Karpas-422 (cell line): ENCODE data around the gene COPZ2. TPM values are rescaled to one million over a fixed set of nuclear protein-coding genes. Genes with fewer than 3 reads are reported as not detected.
"Not testable (repeated sequence)": the region's sequence is repeated elsewhere in the genome, so short reads cannot be mapped to it uniquely, and the experiment has no call there.

Experiments
- DNase-seq: peaks from one replicate; pipeline ENCODE4 v3.0.0-alpha.2; 2015
- H2AFZ ChIP-seq: fragments of 200-600 bp; sonication (generic); 2 replicates; pipeline ENCODE4 v1.6.1; 2014; ENCODE audit warnings: antibody characterized with exemption, low read length, mixed read lengths
- H3K27ac ChIP-seq: fragments of 200-600 bp; sonication (generic); 2 replicates; pipeline ENCODE4 v1.5.1; 2014; ENCODE audit warnings: mild to moderate bottlenecking, low read length, moderate library complexity
- H3K27me3 ChIP-seq: fragments of 200-600 bp; sonication (generic); 2 replicates; pipeline ENCODE4 v1.6.1; 2014; ENCODE audit warnings: low read length, mixed read lengths
- H3K36me3 ChIP-seq: fragments of 200-600 bp; sonication (generic); 2 replicates; pipeline ENCODE4 v1.6.1; 2014; ENCODE audit warnings: low read length, mixed read lengths; ENCODE audit not compliant: insufficient read depth
- H3K4me1 ChIP-seq: fragments of 200-600 bp; sonication (generic); 2 replicates; pipeline ENCODE4 v1.6.1; 2014; ENCODE audit warnings: mild to moderate bottlenecking, low read length, mixed read lengths
- H3K4me2 ChIP-seq: fragments of 200-600 bp; sonication (generic); 2 replicates; pipeline ENCODE4 v1.6.1; 2014; ENCODE audit warnings: low read length, low read depth, mild to moderate bottlenecking; ENCODE audit not compliant: poor library complexity, severe bottlenecking
- H3K4me3 ChIP-seq: fragments of 200-600 bp; sonication (generic); 2 replicates; pipeline ENCODE4 v1.5.1; 2014; ENCODE audit warnings: mild to moderate bottlenecking, antibody characterized with exemption, low read length, mixed read lengths
- H3K79me2 ChIP-seq: fragments of 200-600 bp; sonication (generic); 2 replicates; pipeline ENCODE4 v1.6.1; 2014; ENCODE audit warnings: mild to moderate bottlenecking, low read length, mixed read lengths
- H3K9ac ChIP-seq: fragments of 200-600 bp; sonication (generic); 2 replicates; pipeline ENCODE4 v1.6.0; 2014; ENCODE audit warnings: low read length
- H3K9me2 ChIP-seq: fragments of 200-600 bp; sonication (generic), shearing (Covaris generic); replicated peaks from 2 replicates; pipeline ENCODE4 v1.6.0; 2014; ENCODE audit warnings: mild to moderate bottlenecking, low read length, moderate library complexity; ENCODE audit not compliant: insufficient read depth
- H3K9me3 ChIP-seq: fragments of 300-700, 200-600 bp; sonication (generic); 2 replicates; pipeline ENCODE4 v1.6.1; 2014; ENCODE audit warnings: low read length, mixed read lengths
- H4K20me1 ChIP-seq: fragments of 200-600 bp; sonication (generic); 2 replicates; pipeline ENCODE4 v1.6.1; 2014; ENCODE audit warnings: mild to moderate bottlenecking, antibody characterized with exemption, low read length, low read depth; ENCODE audit not compliant: insufficient read depth
- total RNA-seq: library from RNA; depleted of rRNA; stranded (reverse); fragments of >200 nt; shearing (Covaris generic); gene quantifications from 2 replicates; pipeline ENCODE4 v1.2.3, GENCODE V29; 2014; ENCODE audit warnings: low replicate concordance

The COPZ2 gene
- total RNA-seq, 1 experiment from 2014 or later: not detected

GRCh38 chr17:47989159-47989558 is 48.4 kb downstream of the COPZ2 start:
- no peaks in the 10 kb centered on the region for H3K9me3 ChIP-seq
- DNase-seq: no peak
- peaks cover 3% of the 10 kb centered on the region; the same call in 1 of the 2 replicates for H3K36me3 ChIP-seq
- no peaks in the 10 kb centered on the region for H3K79me2 ChIP-seq
- no peak overlapping the region for H3K4me2 ChIP-seq
- no peak overlapping the region for H2AFZ ChIP-seq
- peaks cover 3% of the 10 kb centered on the region; the same call in 1 of the 2 replicates for H4K20me1 ChIP-seq
- no peak overlapping the region for H3K27ac ChIP-seq
- no peak overlapping the region for H3K4me3 ChIP-seq
- H3K9me2 ChIP-seq: no peaks in the 10 kb centered on the region
- no peak overlapping the region for H3K9ac ChIP-seq
- H3K27me3 ChIP-seq: no peaks in the 10 kb centered on the region
- H3K4me1 ChIP-seq: peaks cover 18% of the 10 kb centered on the region

- not testable (repeated sequence) for H3K4me3 ChIP-seq, H3K79me2 ChIP-seq, H2AFZ ChIP-seq, H3K27me3 ChIP-seq, H3K27ac ChIP-seq, DNase-seq, H4K20me1 ChIP-seq, H3K9me2 ChIP-seq, H3K9me3 ChIP-seq, H3K4me2 ChIP-seq, H3K36me3 ChIP-seq, H3K9ac ChIP-seq
- H3K4me1 ChIP-seq: peaks cover 18% of the 10 kb centered on the region
Measured at GRCh38 chr17:47988445-47988844, 49.2 kb downstream of the COPZ2 start.

- no peak overlapping the region for H3K9ac ChIP-seq
- no peak for DNase-seq
- H3K36me3 ChIP-seq: peaks cover 11% of the 10 kb centered on the region; the same call in 1 of the 2 replicates
- no peak overlapping the region for H2AFZ ChIP-seq
- H4K20me1 ChIP-seq: peaks cover 3% of the 10 kb centered on the region; the same call in 1 of the 2 replicates
- H3K9me2 ChIP-seq: no peaks in the 10 kb centered on the region
- no peaks in the 10 kb centered on the region for H3K79me2 ChIP-seq
- H3K27me3 ChIP-seq: no peaks in the 10 kb centered on the region
- H3K4me2 ChIP-seq: no peak overlapping the region
- H3K27ac ChIP-seq: no peak overlapping the region
- H3K9me3 ChIP-seq: no peaks in the 10 kb centered on the region
- no peak overlapping the region for H3K4me3 ChIP-seq
- H3K4me1 ChIP-seq: peaks cover 18% of the 10 kb centered on the region
Measured at GRCh38 chr17:47987240-47987835, 50.3 kb downstream of the COPZ2 start.

GRCh38 chr17:47986520-47986919 is 51.1 kb downstream of the COPZ2 start:
- H3K27me3 ChIP-seq: no peaks in the 10 kb centered on the region
- peaks cover 3% of the 10 kb centered on the region; the same call in 1 of the 2 replicates for H4K20me1 ChIP-seq
- no peaks in the 10 kb centered on the region for H3K9me2 ChIP-seq
- no peak for DNase-seq
- H3K9ac ChIP-seq: no peak overlapping the region
- H3K4me2 ChIP-seq: no peak overlapping the region
- no peaks in the 10 kb centered on the region for H3K9me3 ChIP-seq
- peaks cover 18% of the 10 kb centered on the region for H3K4me1 ChIP-seq
- H3K79me2 ChIP-seq: no peaks in the 10 kb centered on the region
- peaks cover 18% of the 10 kb centered on the region for H3K36me3 ChIP-seq
- no peak overlapping the region for H3K4me3 ChIP-seq
- H3K27ac ChIP-seq: no peak overlapping the region
- H2AFZ ChIP-seq: no peak overlapping the region

- H3K4me1 ChIP-seq: peaks cover 18% of the 10 kb centered on the region
- no peak overlapping the region for H3K4me2 ChIP-seq
- H3K27ac ChIP-seq: no peak overlapping the region
- DNase-seq: no peak
- H3K9me2 ChIP-seq: no peaks in the 10 kb centered on the region
- no peak overlapping the region for H2AFZ ChIP-seq
- H3K9me3 ChIP-seq: no peaks in the 10 kb centered on the region
- peaks cover 3% of the 10 kb centered on the region for H4K20me1 ChIP-seq
- H3K36me3 ChIP-seq: peaks cover 40% of the 10 kb centered on the region
- H3K4me3 ChIP-seq: no peak overlapping the region
- no peaks in the 10 kb centered on the region for H3K79me2 ChIP-seq
- H3K27me3 ChIP-seq: no peaks in the 10 kb centered on the region
- H3K9ac ChIP-seq: no peak overlapping the region
Measured at GRCh38 chr17:47983492-47984223, 53.9 kb downstream of the COPZ2 start.

- H3K79me2 ChIP-seq: no peaks in the 10 kb centered on the region
- no peaks in the 10 kb centered on the region for H3K9me3 ChIP-seq
- H3K36me3 ChIP-seq: peaks cover 42% of the 10 kb centered on the region
- no peak overlapping the region for H3K4me3 ChIP-seq
- peaks cover 15% of the 10 kb centered on the region for H3K4me1 ChIP-seq
- H3K27ac ChIP-seq: no peak overlapping the region
- H4K20me1 ChIP-seq: peaks cover 3% of the 10 kb centered on the region
- no peaks in the 10 kb centered on the region for H3K27me3 ChIP-seq
- H3K9me2 ChIP-seq: no peaks in the 10 kb centered on the region
- no peak overlapping the region for H3K9ac ChIP-seq
- no peak overlapping the region for H3K4me2 ChIP-seq
- no peak for DNase-seq
- H2AFZ ChIP-seq: no peak overlapping the region
Measured at GRCh38 chr17:47982645-47983390, 54.8 kb downstream of the COPZ2 start.

GRCh38 chr17:47982091-47982617 is 55.4 kb downstream of the COPZ2 start:
- Histone ChIP-seq H3K4me2 (no peak overlapping the region), H3K27ac (no peak overlapping the region), H3K4me3 (no peak overlapping the region), H2AFZ (no peak overlapping the region), H3K9me3 (no peaks in the 10 kb centered on the region), H3K36me3 (peaks cover 42% of the 10 kb centered on the region), H3K9ac (no peak overlapping the region), H3K79me2 (no peaks in the 10 kb centered on the region), H3K4me1 (peaks cover 8% of the 10 kb centered on the region), H3K27me3 (no peaks in the 10 kb centered on the region), H4K20me1 (peaks cover 3% of the 10 kb centered on the region), H3K9me2 (no peaks in the 10 kb centered on the region)
- DNase-seq: no peak

- no peaks in the 10 kb centered on the region for H3K79me2 ChIP-seq
- H2AFZ ChIP-seq: no peak overlapping the region
- H3K27me3 ChIP-seq: no peaks in the 10 kb centered on the region
- H3K36me3 ChIP-seq: peaks cover 42% of the 10 kb centered on the region
- DNase-seq: no peak
- H3K27ac ChIP-seq: no peak overlapping the region
- peaks cover 1% of the 10 kb centered on the region for H3K4me1 ChIP-seq
- no peak overlapping the region for H3K9ac ChIP-seq
- H3K9me2 ChIP-seq: no peaks in the 10 kb centered on the region
- no peak overlapping the region for H3K4me3 ChIP-seq
- no peaks in the 10 kb centered on the region; the same call in none of the 2 replicates for H4K20me1 ChIP-seq
- H3K9me3 ChIP-seq: no peaks in the 10 kb centered on the region
- no peak overlapping the region for H3K4me2 ChIP-seq
Measured at GRCh38 chr17:47981462-47981861, 56.1 kb downstream of the COPZ2 start.
